Caco-2 (cell line): ENCODE results near the gene SNX25. TPM values are rescaled to one million over a fixed set of nuclear protein-coding genes. Genes with fewer than 3 reads are reported as not detected.

Source experiments
- BruUV-seq: library from RNA; stranded (reverse); fragments of 400-500 nt; replicated peaks from 2 replicates; lab custom pipeline; 2021; lab: Mats Ljungman, UMichigan
- CTCF ChIA-PET: fragments of 300-600 bp; sonication (Branson Sonifier 250); formaldehyde crosslinking; loops from one replicate; lab custom pipeline; 2022; ENCODE audit warnings: antibody characterized with exemption; lab: Charles Lee
- POLR2A ChIA-PET: fragments of 300-600 bp; sonication (Branson Sonifier 250); formaldehyde crosslinking; loops from one replicate; lab custom pipeline; 2022; ENCODE audit warnings: antibody characterized with exemption; lab: Charles Lee
- DNase-seq, 2 experiments: peaks; one replicate each; pipeline versions ENCODE4 v3.0.0 to v3.0.0-alpha.2; 2020 to 2022
- H3K27me3 ChIP-seq: replicated peaks from 2 replicates; pipeline ENCODE4 v1.6.0; 2011; ENCODE audit warnings: low read length; ENCODE audit not compliant: control insufficient read depth, insufficient read depth
- H3K36me3 ChIP-seq: 2 replicates; pipeline ENCODE4 v1.5.1; 2011; ENCODE audit warnings: low read length; ENCODE audit not compliant: control insufficient read depth, insufficient read depth
- H3K4me1 ChIP-seq: fragments of 250-450 bp; sonication (Bioruptor Pico); 2 replicates; pipeline ENCODE4 v1.5.1; 2020; ENCODE audit warnings: mild to moderate bottlenecking
- H3K4me3 ChIP-seq: 2 replicates; pipeline ENCODE4 v1.5.1; 2011; ENCODE audit warnings: low read depth, mild to moderate bottlenecking, control low read depth, low read length
- H3K9me3 ChIP-seq: fragments of 250-450 bp; sonication (Bioruptor Pico); 2 replicates; pipeline ENCODE4 v1.5.1; 2020; ENCODE audit warnings: mild to moderate bottlenecking, moderate library complexity
- H3K27ac Mint-ChIP-seq: one replicate; pipeline ENCODE4 v1.8.0; 2022; ENCODE audit warnings: mixed read lengths; ENCODE audit not compliant: unreplicated experiment
- H3K27me3 Mint-ChIP-seq: one replicate; pipeline ENCODE4 v1.8.0; 2022; ENCODE audit warnings: mixed read lengths; ENCODE audit not compliant: insufficient read depth, unreplicated experiment
- H3K36me3 Mint-ChIP-seq: one replicate; pipeline ENCODE4 v1.8.0; 2022; ENCODE audit warnings: mild to moderate bottlenecking, mixed read lengths; ENCODE audit not compliant: insufficient read depth, unreplicated experiment
- H3K4me1 Mint-ChIP-seq: one replicate; pipeline ENCODE4 v1.8.0; 2022; ENCODE audit warnings: low read depth, mixed read lengths; ENCODE audit not compliant: unreplicated experiment
- H3K4me3 Mint-ChIP-seq: one replicate; pipeline ENCODE4 v1.8.0; 2022; ENCODE audit warnings: mild to moderate bottlenecking, moderate library complexity, mixed read lengths; ENCODE audit not compliant: unreplicated experiment
- H3K9me3 Mint-ChIP-seq: one replicate; pipeline ENCODE4 v1.8.0; 2022; ENCODE audit warnings: mixed read lengths; ENCODE audit not compliant: unreplicated experiment
- intact Hi-C: fragments of 100-400 bp; cut with micrococcal nuclease; formaldehyde crosslinking; loops from one replicate; pipeline ENCODE4 v1.10.0; 2022; ENCODE audit not compliant: unreplicated experiment
- total RNA-seq: library from RNA; stranded (reverse); gene quantifications from 2 replicates; pipeline ENCODE4 v1.2.3, GENCODE V29; 2022
- TF ChIP-seq, protein P1 (sequence below), 2 experiments: fragments of 200-600 bp in 1 of 2; IDR thresholded peaks; 1 replicate in 1 of 2; 2 replicates in 1 of 2; pipeline versions ENCODE4 v1.5.1 to v1.8.0; 2011 to 2022; ENCODE audit warnings: antibody characterized with exemption in 1 of 2, control low read depth in 1 of 2, inconsistent platforms in 1 of 2, low read depth in 1 of 2, low read length in 1 of 2, mild to moderate bottlenecking in 1 of 2, moderate library complexity in 1 of 2; ENCODE audit not compliant: insufficient read depth in 1 of 2, severe bottlenecking in 1 of 2, unreplicated experiment in 1 of 2

The SNX25 gene
- total RNA-seq, 1 experiment from 2014 or later, result 9.3 TPM

- H3K9me3 Mint-ChIP-seq, result peaks cover 8% of the 10 kb centered on the region
Observed at GRCh38 chr4:185394568-185395237, 185.3 kb downstream of the SNX25 start.

DNA sequence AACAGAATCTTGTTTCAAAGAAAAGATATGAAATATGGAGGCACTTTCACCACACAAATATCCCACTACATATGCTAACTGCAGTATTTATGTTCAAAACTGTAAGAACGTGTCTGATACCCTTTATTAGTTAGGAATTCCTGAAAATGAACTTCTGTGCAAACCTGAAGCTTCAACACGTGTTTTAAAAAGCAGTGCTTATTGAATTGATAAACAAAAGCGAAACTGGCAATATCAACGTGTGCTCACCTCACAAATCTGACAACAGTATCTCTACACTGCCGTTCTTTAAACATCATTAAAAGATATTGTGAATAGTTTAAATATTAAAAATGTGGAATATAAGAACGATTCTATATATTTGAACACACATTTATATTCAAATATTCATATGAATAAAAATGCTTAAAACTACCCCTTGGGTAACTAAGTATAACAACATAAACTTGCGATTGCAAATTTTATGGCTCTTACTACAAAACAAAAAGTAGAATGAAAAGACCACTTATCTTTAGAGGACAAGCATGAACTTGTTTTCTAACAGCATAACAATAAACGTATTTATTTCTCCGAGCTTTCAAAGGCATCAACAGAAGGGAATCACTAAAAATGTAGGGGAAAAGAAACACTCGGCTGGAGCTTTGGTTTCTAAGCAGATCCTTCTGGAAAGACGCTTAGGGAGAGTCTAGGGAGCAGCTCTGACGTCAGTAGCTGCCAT lies 186.0 kb downstream of the SNX25 start, which contains the start of gene LRP2BP:
TSS of gene LRP2BP (minus strand) at position 687 of the 718 bp plus-strand sequence. CDS start 17,738 bp downstream, outside the sequence.
- peak within 1 kb of the TSS; percentile 91 for H3K27ac Mint-ChIP-seq
- TF ChIP-seq, protein P1, sequence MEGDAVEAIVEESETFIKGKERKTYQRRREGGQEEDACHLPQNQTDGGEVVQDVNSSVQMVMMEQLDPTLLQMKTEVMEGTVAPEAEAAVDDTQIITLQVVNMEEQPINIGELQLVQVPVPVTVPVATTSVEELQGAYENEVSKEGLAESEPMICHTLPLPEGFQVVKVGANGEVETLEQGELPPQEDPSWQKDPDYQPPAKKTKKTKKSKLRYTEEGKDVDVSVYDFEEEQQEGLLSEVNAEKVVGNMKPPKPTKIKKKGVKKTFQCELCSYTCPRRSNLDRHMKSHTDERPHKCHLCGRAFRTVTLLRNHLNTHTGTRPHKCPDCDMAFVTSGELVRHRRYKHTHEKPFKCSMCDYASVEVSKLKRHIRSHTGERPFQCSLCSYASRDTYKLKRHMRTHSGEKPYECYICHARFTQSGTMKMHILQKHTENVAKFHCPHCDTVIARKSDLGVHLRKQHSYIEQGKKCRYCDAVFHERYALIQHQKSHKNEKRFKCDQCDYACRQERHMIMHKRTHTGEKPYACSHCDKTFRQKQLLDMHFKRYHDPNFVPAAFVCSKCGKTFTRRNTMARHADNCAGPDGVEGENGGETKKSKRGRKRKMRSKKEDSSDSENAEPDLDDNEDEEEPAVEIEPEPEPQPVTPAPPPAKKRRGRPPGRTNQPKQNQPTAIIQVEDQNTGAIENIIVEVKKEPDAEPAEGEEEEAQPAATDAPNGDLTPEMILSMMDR (IDR thresholded peaks at IDR 0.05; ENCODE audit: insufficient read depth in 1 of 2, low read depth in 1 of 2, low read length in 1 of 2, severe bottlenecking in 1 of 2, unreplicated experiment in 1 of 2), result no peak
- DNase-seq, result no peak
- peak within 1 kb of the TSS; percentile 89 for H3K4me3 Mint-ChIP-seq
- H3K4me3 ChIP-seq, result peak within 1 kb of the TSS; percentile 85
- H3K27me3 Mint-ChIP-seq, result no peaks in the 10 kb centered on the region
- peaks cover 18% of the 10 kb centered on the region for H3K36me3 Mint-ChIP-seq
- peaks cover 7% of the 10 kb centered on the region for H3K4me1 Mint-ChIP-seq
- H3K36me3 ChIP-seq, result no peaks in the 10 kb centered on the region
- TSS peak; percentile 55 for BruUV-seq
- H3K9me3 Mint-ChIP-seq, result peaks cover 8% of the 10 kb centered on the region
- no peaks in the 10 kb centered on the region for H3K27me3 ChIP-seq
- CTCF ChIA-PET, result interaction anchor here (1.8 kb wide), 1 partner anchor 168 kb away, joined by 5 read pairs; no protein-coding TSS in a partner anchor
- H3K4me1 ChIP-seq, result no peaks in the 10 kb centered on the region
- intact Hi-C loops, result loop anchor here (5.0 to 10.0 kb wide), 3 partner anchors 158 to 639 kb away; partner anchors contain the start of gene SLC25A4
- POLR2A ChIA-PET, result interaction anchor here (1.7 to 2.0 kb wide), 2 partner anchors 30 to 252 kb away, joined by 7 to 11 read pairs; partner anchors contain the start of genes SLC25A4 and UFSP2
- no peaks in the 10 kb centered on the region for H3K9me3 ChIP-seq

More at GRCh38 chr4:185394568-185395237, 185.3 kb downstream of the SNX25 start:
- peaks cover 18% of the 10 kb centered on the region for H3K36me3 Mint-ChIP-seq
- no TSS peak for BruUV-seq
- H3K27me3 Mint-ChIP-seq, result no peaks in the 10 kb centered on the region
- peak overlapping the region; percentile 85 for H3K4me3 ChIP-seq
- DNase-seq, result no peak
- ChIA-PET CTCF (no interaction called here), POLR2A (no interaction called here)
- H3K27me3 ChIP-seq, result no peaks in the 10 kb centered on the region
- TF ChIP-seq, protein P1 (IDR thresholded peaks at IDR 0.05; ENCODE audit: insufficient read depth in 1 of 2, low read depth in 1 of 2, low read length in 1 of 2, severe bottlenecking in 1 of 2, unreplicated experiment in 1 of 2), result no peak
- H3K27ac Mint-ChIP-seq, result no peak overlapping the region
- peak overlapping the region; percentile 89 for H3K4me3 Mint-ChIP-seq
- intact Hi-C loops, result loop anchor here (5.0 to 10.0 kb wide), 3 partner anchors 157 to 640 kb away; partner anchors contain the start of gene SLC25A4
- no peaks in the 10 kb centered on the region for H3K36me3 ChIP-seq
- H3K4me1 Mint-ChIP-seq, result peaks cover 7% of the 10 kb centered on the region
- H3K4me1 ChIP-seq, result no peaks in the 10 kb centered on the region
- H3K9me3 ChIP-seq, result no peaks in the 10 kb centered on the region
